Stomach (tissue), 4 donors: Measurements from ENCODE around the gene PPP2R2B.

Experiments
- EP300 ChIP-seq: sonication (generic); formaldehyde crosslinking; IDR thresholded peaks from one replicate; pipeline ENCODE4 v1.6.1; 2017; ENCODE audit warnings: antibody characterized with exemption
- POLR2A ChIP-seq, 4 donors: fragments of 450-650 bp; IDR thresholded peaks; one replicate each; pipeline ENCODE4 v1.6.1; 2016; ENCODE audit warnings: antibody characterized with exemption in 4 of 4, control low read depth in 2 of 4, mild to moderate bottlenecking in 1 of 4, moderate library complexity in 1 of 4
- TF ChIP-seq, protein P1 (sequence below), 7 experiments: fragments of 450-650 bp in 4 of 7; fragments of 200-600 bp in 3 of 7; sonication (generic) in 3 of 7; IDR thresholded peaks; one replicate each; pipeline ENCODE4 v1.5.1; 2016 to 2019; ENCODE audit warnings: antibody characterized with exemption in 7 of 7, control low read depth in 2 of 7, mild to moderate bottlenecking in 1 of 7

DNA sequence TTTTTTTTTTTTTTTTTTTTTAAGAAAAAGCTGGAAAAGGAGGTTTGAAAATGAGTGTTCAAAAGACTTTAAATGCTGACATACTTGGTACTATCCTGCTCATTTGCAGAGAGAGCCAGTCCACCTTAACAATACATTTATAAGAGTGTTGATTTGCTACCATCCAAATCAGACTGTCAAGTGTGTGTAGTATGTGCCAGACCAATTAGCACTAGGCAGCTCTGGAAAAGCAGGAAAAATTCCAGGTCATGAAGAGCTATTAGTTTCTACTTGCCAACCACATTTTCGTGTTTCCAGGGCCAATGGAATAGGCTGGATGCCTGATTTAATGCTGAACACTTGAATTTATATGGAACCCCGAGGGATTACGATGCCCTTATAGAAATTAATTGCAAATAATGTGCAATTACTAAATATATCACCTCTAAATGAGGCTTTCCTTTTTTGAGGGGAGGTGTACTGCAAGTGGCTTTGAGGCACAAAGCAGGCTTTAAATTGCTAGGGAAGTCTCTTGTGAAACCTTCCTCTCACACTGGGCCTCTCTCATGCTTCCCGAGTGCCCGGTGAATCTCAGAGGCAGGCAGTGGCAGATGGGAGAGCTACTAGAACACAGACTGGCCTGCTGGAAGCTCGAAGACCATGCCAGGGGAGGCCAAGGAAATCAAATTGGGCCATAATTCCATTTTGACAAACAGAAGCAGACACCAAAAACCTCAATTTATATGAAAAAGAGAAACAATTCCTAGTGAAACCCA, 178.7 kb downstream of the PPP2R2B start:
- TF ChIP-seq, protein P1, sequence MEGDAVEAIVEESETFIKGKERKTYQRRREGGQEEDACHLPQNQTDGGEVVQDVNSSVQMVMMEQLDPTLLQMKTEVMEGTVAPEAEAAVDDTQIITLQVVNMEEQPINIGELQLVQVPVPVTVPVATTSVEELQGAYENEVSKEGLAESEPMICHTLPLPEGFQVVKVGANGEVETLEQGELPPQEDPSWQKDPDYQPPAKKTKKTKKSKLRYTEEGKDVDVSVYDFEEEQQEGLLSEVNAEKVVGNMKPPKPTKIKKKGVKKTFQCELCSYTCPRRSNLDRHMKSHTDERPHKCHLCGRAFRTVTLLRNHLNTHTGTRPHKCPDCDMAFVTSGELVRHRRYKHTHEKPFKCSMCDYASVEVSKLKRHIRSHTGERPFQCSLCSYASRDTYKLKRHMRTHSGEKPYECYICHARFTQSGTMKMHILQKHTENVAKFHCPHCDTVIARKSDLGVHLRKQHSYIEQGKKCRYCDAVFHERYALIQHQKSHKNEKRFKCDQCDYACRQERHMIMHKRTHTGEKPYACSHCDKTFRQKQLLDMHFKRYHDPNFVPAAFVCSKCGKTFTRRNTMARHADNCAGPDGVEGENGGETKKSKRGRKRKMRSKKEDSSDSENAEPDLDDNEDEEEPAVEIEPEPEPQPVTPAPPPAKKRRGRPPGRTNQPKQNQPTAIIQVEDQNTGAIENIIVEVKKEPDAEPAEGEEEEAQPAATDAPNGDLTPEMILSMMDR (IDR thresholded peaks at IDR 0.05), result no peak
- TF ChIP-seq EP300 (no peak), POLR2A (IDR thresholded peaks at IDR 0.05) (no peak)
